HEK293 (cell line): ENCODE data around the gene DDN.

Source experiments
- CTCF ChIA-PET: fragments of 350-600 bp; formaldehyde crosslinking; extraction: SDS; loops from one replicate; lab custom pipeline; 2021; ENCODE audit warnings: antibody characterized with exemption; lab: Yijun Ruan, JAX
- POLR2A ChIA-PET: fragments of 300-600 bp; formaldehyde crosslinking; extraction: SDS; loops from one replicate; lab custom pipeline; 2020; ENCODE audit warnings: antibody characterized with exemption, inconsistent platforms; lab: Yijun Ruan, JAX
- H3K27ac ChIP-seq: fragments of 200-500 bp; sonication (Bioruptor generic); 2 replicates; pipeline ENCODE4 v1.5.1; 2014; ENCODE audit warnings: low read depth, low read length, control low read depth, inconsistent platforms; ENCODE audit errors: extremely low read depth
- H3K36me3 ChIP-seq, 2 experiments: fragments of 200-500 bp in 1 of 2; sonication (Bioruptor generic) in 1 of 2; 1 replicate in 1 of 2; 2 replicates in 1 of 2; pipeline ENCODE4 v1.5.1; 2014 to 2017; ENCODE audit warnings: inconsistent platforms in 2 of 2, low read length in 2 of 2; ENCODE audit not compliant: control insufficient read depth in 2 of 2, insufficient read depth in 1 of 2
- H3K4me1 ChIP-seq: fragments of 200-500 bp; sonication (Bioruptor generic); 2 replicates; pipeline ENCODE4 v1.5.1; 2014; ENCODE audit warnings: mild to moderate bottlenecking, low read length, inconsistent platforms; ENCODE audit not compliant: control insufficient read depth, insufficient read depth
- H3K4me3 ChIP-seq: 2 replicates; pipeline ENCODE4 v1.5.1; 2011; ENCODE audit warnings: low read depth, mild to moderate bottlenecking, control low read depth, low read length, moderate library complexity
- H3K9me3 ChIP-seq: fragments of 200-500 bp; sonication (Bioruptor generic); 2 replicates; pipeline ENCODE4 v1.5.1; 2014; ENCODE audit warnings: low read depth, low read length, inconsistent platforms; ENCODE audit not compliant: control insufficient read depth, insufficient read depth
- GLI4 ChIP-seq: fragments of 450-650 bp; formaldehyde crosslinking; IDR thresholded peaks from 2 replicates; pipeline ENCODE4 v1.5.1; 2016; ENCODE audit warnings: missing biosample characterization, missing genetic modification characterization
- GLIS1 ChIP-seq: fragments of 450-650 bp; formaldehyde crosslinking; IDR thresholded peaks from 2 replicates; pipeline ENCODE4 v1.5.1; 2016; ENCODE audit warnings: missing biosample characterization, missing genetic modification characterization
- KLF8 ChIP-seq: fragments of 450-650 bp; formaldehyde crosslinking; IDR thresholded peaks from 2 replicates; pipeline ENCODE4 v1.5.1; 2016; ENCODE audit warnings: missing biosample characterization, missing genetic modification characterization
- SCRT1 ChIP-seq: fragments of 450-650 bp; formaldehyde crosslinking; IDR thresholded peaks from 2 replicates; pipeline ENCODE4 v1.5.1; 2016; ENCODE audit warnings: missing biosample characterization, missing genetic modification characterization, borderline replicate concordance
- YY2 ChIP-seq: fragments of 450-650 bp; formaldehyde crosslinking; IDR thresholded peaks from 2 replicates; pipeline ENCODE4 v1.5.1; 2016; ENCODE audit warnings: missing biosample characterization, missing genetic modification characterization
- ZBTB1 ChIP-seq: fragments of 450-650 bp; formaldehyde crosslinking; IDR thresholded peaks from 2 replicates; pipeline ENCODE4 v1.5.1; 2016; ENCODE audit warnings: missing biosample characterization, missing genetic modification characterization
- ZBTB20 ChIP-seq: fragments of 450-650 bp; formaldehyde crosslinking; IDR thresholded peaks from 2 replicates; pipeline ENCODE4 v1.5.1; 2016; ENCODE audit warnings: missing biosample characterization, missing genetic modification characterization
- ZNF146 ChIP-seq: fragments of 450-650 bp; formaldehyde crosslinking; IDR thresholded peaks from 2 replicates; pipeline ENCODE4 v1.5.1; 2016; ENCODE audit warnings: missing biosample characterization, missing genetic modification characterization
- ZNF169 ChIP-seq: fragments of 450-650 bp; formaldehyde crosslinking; IDR thresholded peaks from 2 replicates; pipeline ENCODE4 v1.5.1; 2016; ENCODE audit warnings: missing biosample characterization, missing genetic modification characterization
- ZNF19 ChIP-seq: fragments of 450-650 bp; formaldehyde crosslinking; IDR thresholded peaks from 2 replicates; pipeline ENCODE4; 2016; ENCODE audit warnings: missing biosample characterization, missing genetic modification characterization, low read depth
- ZNF202 ChIP-seq: fragments of 450-650 bp; formaldehyde crosslinking; IDR thresholded peaks from 2 replicates; pipeline ENCODE4 v1.5.1; 2016; ENCODE audit warnings: missing biosample characterization, missing genetic modification characterization, borderline replicate concordance
- ZNF221 ChIP-seq: fragments of 450-650 bp; formaldehyde crosslinking; IDR thresholded peaks from 2 replicates; pipeline ENCODE4 v1.5.1; 2017; ENCODE audit warnings: missing biosample characterization, missing genetic modification characterization, borderline replicate concordance
- ZNF311 ChIP-seq: fragments of 450-650 bp; formaldehyde crosslinking; IDR thresholded peaks from 2 replicates; pipeline ENCODE4 v1.5.1; 2017; ENCODE audit warnings: missing biosample characterization, missing genetic modification characterization, borderline replicate concordance
- ZNF473 ChIP-seq: fragments of 450-650 bp; formaldehyde crosslinking; IDR thresholded peaks from 2 replicates; pipeline ENCODE4 v1.5.1; 2017; ENCODE audit warnings: missing biosample characterization, missing genetic modification characterization
- ZNF514 ChIP-seq: fragments of 450-650 bp; formaldehyde crosslinking; IDR thresholded peaks from 2 replicates; pipeline ENCODE4 v1.5.1; 2016; ENCODE audit warnings: missing biosample characterization, missing genetic modification characterization
- ZNF530 ChIP-seq: fragments of 450-650 bp; formaldehyde crosslinking; IDR thresholded peaks from 2 replicates; pipeline ENCODE4 v1.5.1; 2016; ENCODE audit warnings: low read depth, missing biosample characterization, missing genetic modification characterization
- ZNF549 ChIP-seq: fragments of 450-650 bp; IDR thresholded peaks from 2 replicates; pipeline ENCODE4 v1.5.1; 2018; ENCODE audit warnings: missing biosample characterization, missing genetic modification characterization, mild to moderate bottlenecking, inconsistent platforms, moderate library complexity
- ZNF571 ChIP-seq: fragments of 450-650 bp; formaldehyde crosslinking; IDR thresholded peaks from 2 replicates; pipeline ENCODE4 v1.5.0; 2017; ENCODE audit warnings: missing biosample characterization, missing genetic modification characterization
- ZNF600 ChIP-seq: fragments of 450-650 bp; formaldehyde crosslinking; IDR thresholded peaks from 2 replicates; pipeline ENCODE4 v1.5.1; 2016; ENCODE audit warnings: missing biosample characterization, missing genetic modification characterization
- ZNF664 ChIP-seq: fragments of 450-650 bp; formaldehyde crosslinking; IDR thresholded peaks from 2 replicates; pipeline ENCODE4 v1.5.1; 2016; ENCODE audit warnings: missing biosample characterization, missing genetic modification characterization
- ZNF843 ChIP-seq: fragments of 450-650 bp; formaldehyde crosslinking; IDR thresholded peaks from 2 replicates; pipeline ENCODE4 v1.5.1; 2016; ENCODE audit warnings: missing biosample characterization, missing genetic modification characterization
- TF ChIP-seq, protein P1 (sequence below): fragments of 450-650 bp; IDR thresholded peaks from 2 replicates; pipeline ENCODE4 v1.5.1; 2018; ENCODE audit warnings: missing biosample characterization, missing genetic modification characterization

Gene DDN

DNA sequence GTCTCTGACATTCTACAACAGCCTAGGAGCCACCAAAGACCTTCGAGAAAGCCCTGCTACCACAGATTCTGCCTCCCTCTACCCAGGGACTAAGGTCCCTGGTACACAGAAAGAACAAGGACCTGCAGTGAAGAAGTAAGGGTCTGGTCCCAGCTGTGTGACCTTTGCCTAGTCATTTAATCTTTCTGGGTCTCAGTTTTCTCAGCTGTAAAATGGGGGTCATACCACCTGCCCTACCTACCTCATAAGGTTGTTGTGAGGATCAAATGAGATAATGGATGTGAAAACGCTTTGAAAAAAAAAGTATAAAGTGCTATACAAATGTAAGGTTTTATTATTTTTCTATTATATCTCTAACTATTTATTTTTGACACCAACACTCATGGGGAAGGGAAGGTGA, 24.6 kb upstream of the DDN start:
- Histone ChIP-seq H3K9me3 (no peaks in the 10 kb centered on the region), H3K36me3 (peaks cover 17 to 78% of the 10 kb centered on the region in 2 experiments)
- POLR2A ChIA-PET = interaction anchor here (1.1 kb wide), 1 partner anchor 9 kb away, joined by 3 read pairs; no protein-coding TSS in a partner anchor
- no peak for TF ChIP-seq ZBTB20 (tag by site-specific recombination)
- no peak for TF ChIP-seq ZNF473 (tag by site-specific recombination)
- no peak for TF ChIP-seq GLI4 (tag by site-specific recombination)
- TF ChIP-seq ZNF664 (tag by site-specific recombination) = no peak
- 0 out of 2 replicates have a peak, but pooled peaks have one; percentile 7 for TF ChIP-seq ZNF146 (tag by site-specific recombination)
- TF ChIP-seq KLF8 (tag by site-specific recombination) = no peak
- TF ChIP-seq ZBTB1 (tag by site-specific recombination) = no peak
- no peak for TF ChIP-seq ZNF169 (tag by site-specific recombination)
- no peak for TF ChIP-seq SCRT1 (tag by site-specific recombination)
- TF ChIP-seq, all 188 proteins: peak for 1
- CTCF ChIA-PET = interaction anchor here (0.6 to 2.0 kb wide), 5 partner anchors 20 to 40 kb away, joined by 3 to 12 read pairs (median 4); no protein-coding TSS in a partner anchor
- Histone ChIP-seq H3K27ac (no peak overlapping the region), H3K4me1 (no peaks in the 10 kb centered on the region; the same call in 1 of the 2 replicates), H3K4me3 (no peak overlapping the region)

- Histone ChIP-seq H3K36me3 (peaks cover 13 to 66% of the 10 kb centered on the region in 2 experiments), H3K4me1 (no peaks in the 10 kb centered on the region; the same call in 1 of the 2 replicates)
- CTCF ChIA-PET = interaction anchor here (0.7 to 1.5 kb wide), 3 partner anchors 22 to 41 kb away, joined by 3 to 6 read pairs (median 4); no protein-coding TSS in a partner anchor
- TF ChIP-seq ZNF19 (tag by site-specific recombination) = no peak
- TF ChIP-seq ZNF530 = no peak
- no peak for TF ChIP-seq ZNF221
- TF ChIP-seq ZNF311 (tag by site-specific recombination) = no peak
- TF ChIP-seq YY2 (tag by site-specific recombination) = no peak
- no peak for TF ChIP-seq ZNF571 (tag by site-specific recombination)
- peak; percentile 57 for TF ChIP-seq GLIS1 (tag by site-specific recombination)
- TF ChIP-seq, protein P1, sequence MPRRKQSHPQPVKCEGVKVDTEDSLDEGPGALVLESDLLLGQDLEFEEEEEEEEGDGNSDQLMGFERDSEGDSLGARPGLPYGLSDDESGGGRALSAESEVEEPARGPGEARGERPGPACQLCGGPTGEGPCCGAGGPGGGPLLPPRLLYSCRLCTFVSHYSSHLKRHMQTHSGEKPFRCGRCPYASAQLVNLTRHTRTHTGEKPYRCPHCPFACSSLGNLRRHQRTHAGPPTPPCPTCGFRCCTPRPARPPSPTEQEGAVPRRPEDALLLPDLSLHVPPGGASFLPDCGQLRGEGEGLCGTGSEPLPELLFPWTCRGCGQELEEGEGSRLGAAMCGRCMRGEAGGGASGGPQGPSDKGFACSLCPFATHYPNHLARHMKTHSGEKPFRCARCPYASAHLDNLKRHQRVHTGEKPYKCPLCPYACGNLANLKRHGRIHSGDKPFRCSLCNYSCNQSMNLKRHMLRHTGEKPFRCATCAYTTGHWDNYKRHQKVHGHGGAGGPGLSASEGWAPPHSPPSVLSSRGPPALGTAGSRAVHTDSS (tag by site-specific recombination) = no peak
- no peak for TF ChIP-seq ZNF514 (tag by site-specific recombination)
- no peak for TF ChIP-seq ZBTB1 (tag by site-specific recombination)
- no peak for TF ChIP-seq ZNF202 (tag by site-specific recombination)
- TF ChIP-seq ZNF549 (tag by site-specific recombination) = no peak
- TF ChIP-seq ZNF600 (tag by site-specific recombination) = peak; percentile 52; the same call in 1 of the 2 replicates
- TF ChIP-seq ZNF843 (tag by site-specific recombination) = no peak
- TF ChIP-seq, all 188 proteins: peak for 2
- POLR2A ChIA-PET = no interaction called here
- Histone ChIP-seq H3K4me3 (no peak overlapping the region), H3K9me3 (no peaks in the 10 kb centered on the region), H3K27ac (no peak overlapping the region)
Observed at GRCh38 chr12:49022558-49023178, 23.5 kb upstream of the DDN start.
